Measurements from ENCODE around the gene CKAP2L. TPM values are rescaled to one million over a fixed set of nuclear protein-coding genes. Genes with fewer than 3 reads are reported as not detected.

Gene CKAP2L
- total and polyA plus RNA-seq, 8 donors: 1.1 to 4.4 (median 1.3) TPM

GRCh38 chr2:112706170-112706664 is 58.2 kb downstream of the CKAP2L start:
- TF ChIP-seq POLR2A (IDR thresholded peaks at IDR 0.05) (no peak), CTCF (IDR thresholded peaks at IDR 0.05) (no peak), EP300 (IDR thresholded peaks at IDR 0.05) (no peak), POLR2AphosphoS5 (IDR thresholded peaks at IDR 0.05) (no peak)
- Histone ChIP-seq H3K36me3 (no peaks in the 10 kb centered on the region), H3K4me3 (no peak overlapping the region), H3K4me1 (peaks cover 0 to 21% (median 0%) of the 10 kb centered on the region in 4 donors), H3K9me3 (no peaks in the 10 kb centered on the region), H3K27ac (no peak overlapping the region), H3K27me3 (peaks cover 0 to 9% (median 0%) of the 10 kb centered on the region in 3 donors)
- intact Hi-C loops (cut with DNase I; ENCODE audit: low total_unique reads): no loop called here
- WGBS, 5 donors: 24 to 42% (median 28%) methylated on average over 5 of the region's 5 CpGs
- DNase-seq: peak in 1 of 2 donors; percentile 49

DNA sequence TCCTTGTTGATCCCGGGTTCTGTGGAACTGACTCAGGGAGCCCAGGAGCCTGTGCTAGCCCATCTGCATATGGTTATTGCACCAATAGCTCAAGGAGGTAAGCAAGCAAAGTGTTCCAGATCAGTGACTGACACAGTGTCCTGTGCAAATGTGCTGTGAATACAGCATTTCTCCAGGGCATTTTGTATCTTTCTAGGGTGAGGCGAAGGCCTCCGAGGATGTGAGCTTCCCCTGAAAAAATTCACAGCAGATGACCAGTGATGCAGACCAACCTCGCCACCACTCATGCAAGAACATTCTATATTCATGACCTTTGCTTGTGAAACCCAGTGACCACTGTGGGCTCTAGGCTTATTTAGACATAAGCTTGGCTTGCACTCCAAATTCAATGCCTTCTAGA is 58.8 kb downstream of the CKAP2L start:
- no peak overlapping the region for H3K4me3 ChIP-seq
- H3K27me3 ChIP-seq: peaks cover 0 to 9% (median 0%) of the 10 kb centered on the region in 3 donors
- peaks cover 0 to 21% (median 0%) of the 10 kb centered on the region in 4 donors for H3K4me1 ChIP-seq
- intact Hi-C loops (cut with DNase I; ENCODE audit: low total_unique reads): no loop called here
- H3K27ac ChIP-seq: no peak overlapping the region
- WGBS, 5 donors: 89 to 96% (median 95%) methylated on average over 4 of the region's 4 CpGs
- TF ChIP-seq CTCF (IDR thresholded peaks at IDR 0.05) (no peak), POLR2AphosphoS5 (IDR thresholded peaks at IDR 0.05) (no peak), POLR2A (IDR thresholded peaks at IDR 0.05) (no peak), EP300 (IDR thresholded peaks at IDR 0.05) (no peak)
- H3K9me3 ChIP-seq: no peaks in the 10 kb centered on the region
- no peaks in the 10 kb centered on the region for H3K36me3 ChIP-seq
- no peak for DNase-seq

GRCh38 chr2:112703684-112704083 is 60.7 kb downstream of the CKAP2L start:
- H3K9me3 ChIP-seq: no peaks in the 10 kb centered on the region
- intact Hi-C loops (cut with DNase I; ENCODE audit: low total_unique reads): no loop called here
- H3K27me3 ChIP-seq: peaks cover 0 to 5% (median 0%) of the 10 kb centered on the region in 3 donors
- H3K27ac ChIP-seq: no peak overlapping the region
- 40 to 90% (median 69%) methylated on average over 2 of the region's 2 CpGs for WGBS, 5 donors
- DNase-seq: no peak
- H3K4me3 ChIP-seq: no peak overlapping the region
- no peaks in the 10 kb centered on the region for H3K36me3 ChIP-seq
- TF ChIP-seq EP300 (IDR thresholded peaks at IDR 0.05) (no peak), POLR2A (IDR thresholded peaks at IDR 0.05) (no peak), POLR2AphosphoS5 (IDR thresholded peaks at IDR 0.05) (no peak), CTCF (IDR thresholded peaks at IDR 0.05) (no peak)
- peaks cover 0 to 18% (median 0%) of the 10 kb centered on the region in 4 donors for H3K4me1 ChIP-seq

GRCh38 chr2:112701052-112701451 is 63.4 kb downstream of the CKAP2L start:
- H3K27me3 ChIP-seq: no peaks in the 10 kb centered on the region
- H3K9me3 ChIP-seq: no peaks in the 10 kb centered on the region
- TF ChIP-seq POLR2A (IDR thresholded peaks at IDR 0.05): no peak
- no peak for TF ChIP-seq POLR2AphosphoS5 (IDR thresholded peaks at IDR 0.05)
- no peak for TF ChIP-seq CTCF (IDR thresholded peaks at IDR 0.05)
- TF ChIP-seq EP300 (IDR thresholded peaks at IDR 0.05): no peak
- 76 to 95% (median 84%) methylated on average over 8 of the region's 8 CpGs for WGBS, 5 donors
- intact Hi-C loops (cut with DNase I; ENCODE audit: low total_unique reads): no loop called here
- H3K36me3 ChIP-seq: no peaks in the 10 kb centered on the region
- H3K4me1 ChIP-seq: peaks cover 0 to 3% (median 0%) of the 10 kb centered on the region in 4 donors
- H3K4me3 ChIP-seq: no peak overlapping the region
- H3K27ac ChIP-seq: peak overlapping the region in 3 of 5 donors; percentile 0 to 68 (median 52)
- no peak for DNase-seq
